Muscle layer of colon (tissue), 2 donors: Measurements from ENCODE around the gene TRIP4.
A peak's percentile ranks its signal among the peaks of the same experiment; 100 is the strongest.
"Not testable (repeated sequence)": the region's sequence is repeated elsewhere in the genome, so short reads cannot be mapped to it uniquely, and the experiment has no call there.

Experiments used
- H3K27ac ChIP-seq: one replicate; pipeline ENCODE4 v1.7.0; 2013; ENCODE audit warnings: low read depth, mild to moderate bottlenecking, low read length, moderate library complexity
- H3K27me3 ChIP-seq, 2 donors: one replicate each; pipeline ENCODE4 v1.7.0; 2013; ENCODE audit warnings: low read length in 2 of 2, mild to moderate bottlenecking in 2 of 2; ENCODE audit not compliant: insufficient read depth in 2 of 2, control insufficient read depth in 1 of 2
- H3K36me3 ChIP-seq: one replicate; pipeline ENCODE4 v1.7.0; 2013; ENCODE audit warnings: mild to moderate bottlenecking, low read length; ENCODE audit not compliant: insufficient read depth
- H3K4me1 ChIP-seq: one replicate; pipeline ENCODE4 v1.7.0; 2013; ENCODE audit warnings: mild to moderate bottlenecking, low read length; ENCODE audit not compliant: insufficient read depth
- H3K4me3 ChIP-seq, 2 donors: one replicate each; pipeline ENCODE4 v1.7.0; 2013; ENCODE audit warnings: low read length in 2 of 2, low read depth in 1 of 2, mild to moderate bottlenecking in 1 of 2, moderate library complexity in 1 of 2
- H3K9ac ChIP-seq: one replicate; pipeline ENCODE4 v1.7.0; 2013; ENCODE audit warnings: low read length
- H3K9me3 ChIP-seq: one replicate; pipeline ENCODE4 v1.7.0; 2013; ENCODE audit warnings: mild to moderate bottlenecking, low read length
- donor health status: abdominal sarcoma.
- donor health status: Adenocarcinoma of cecum.

TRIP4 gene

GRCh38 chr15:64466408-64467141 is 78.9 kb downstream of the TRIP4 start:
- no peak overlapping the region for H3K9ac ChIP-seq
- no peaks in the 10 kb centered on the region for H3K27me3 ChIP-seq
- no peak overlapping the region for H3K27ac ChIP-seq
- no peak overlapping the region for H3K4me3 ChIP-seq
- H3K9me3 ChIP-seq: no peaks in the 10 kb centered on the region
- no peaks in the 10 kb centered on the region for H3K36me3 ChIP-seq
- H3K4me1 ChIP-seq: peaks cover 53% of the 10 kb centered on the region

DNA sequence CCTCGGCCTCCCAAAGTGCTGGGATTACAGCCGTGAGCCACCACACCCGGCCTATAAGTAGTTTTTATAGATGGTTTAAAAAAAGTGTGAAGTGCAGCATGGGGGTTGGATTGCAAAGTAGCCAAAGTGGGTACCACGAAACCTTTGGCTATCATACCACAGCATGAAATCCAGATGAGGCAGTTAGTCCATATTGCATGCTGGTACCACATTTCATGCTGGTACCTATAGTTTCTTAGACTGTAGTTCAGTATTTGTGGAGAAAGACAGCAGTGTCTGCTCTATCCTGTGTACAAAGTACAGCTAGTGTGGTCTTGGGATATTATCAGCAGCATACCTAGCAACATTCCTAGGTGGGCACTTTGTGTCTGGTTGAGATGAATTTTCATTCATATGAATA is 84.5 kb downstream of the TRIP4 start:
- no peak overlapping the region for H3K4me3 ChIP-seq
- H3K27me3 ChIP-seq: no peaks in the 10 kb centered on the region
- H3K4me1 ChIP-seq: peaks cover 13% of the 10 kb centered on the region

DNA sequence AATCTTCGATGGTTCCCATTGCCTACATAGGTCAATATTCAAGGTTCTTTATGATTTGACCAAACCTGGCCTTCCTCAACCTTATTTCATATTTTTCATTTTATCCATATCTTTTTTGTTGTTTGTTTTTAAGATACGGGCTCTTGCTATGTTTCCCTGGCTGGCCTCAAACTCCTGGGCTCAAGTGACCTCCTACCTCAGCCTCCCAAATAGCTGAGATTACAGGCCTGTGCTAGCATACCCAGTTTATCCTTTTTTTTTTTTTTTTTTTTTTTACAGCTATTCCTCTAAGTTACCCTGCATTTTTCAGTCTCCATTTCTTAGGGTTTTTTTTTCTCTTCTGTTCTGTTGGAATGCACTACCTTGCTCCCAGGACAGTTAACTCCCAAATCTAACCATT is 87.2 kb downstream of the TRIP4 start:
- no peaks in the 10 kb centered on the region for H3K36me3 ChIP-seq
- no peaks in the 10 kb centered on the region for H3K27me3 ChIP-seq
- H3K4me3 ChIP-seq: no peak overlapping the region
- H3K9ac ChIP-seq: no peak overlapping the region
- no peaks in the 10 kb centered on the region for H3K9me3 ChIP-seq
- H3K4me1 ChIP-seq: peaks cover 5% of the 10 kb centered on the region
- H3K27ac ChIP-seq: no peak overlapping the region

More for the DNA sequence above, 84.5 kb downstream of the TRIP4 start:
- Histone ChIP-seq H3K9me3 (no peaks in the 10 kb centered on the region), H3K9ac (no peak overlapping the region), H3K36me3 (no peaks in the 10 kb centered on the region), H3K27ac (no peak overlapping the region)

- no peaks in the 10 kb centered on the region for H3K27me3 ChIP-seq
- peaks cover 5% of the 10 kb centered on the region for H3K4me1 ChIP-seq
- H3K27ac ChIP-seq: no peak overlapping the region
- H3K9ac ChIP-seq: no peak overlapping the region
- H3K4me3 ChIP-seq: no peak overlapping the region
- no peaks in the 10 kb centered on the region for H3K9me3 ChIP-seq
- H3K36me3 ChIP-seq: no peaks in the 10 kb centered on the region
Measured at GRCh38 chr15:64476550-64476949, 88.9 kb downstream of the TRIP4 start.

GRCh38 chr15:64478863-64479262 is 91.2 kb downstream of the TRIP4 start:
- H3K9me3 ChIP-seq: no peaks in the 10 kb centered on the region
- no peaks in the 10 kb centered on the region for H3K36me3 ChIP-seq
- H3K4me1 ChIP-seq: peaks cover 9% of the 10 kb centered on the region
- no peak overlapping the region for H3K4me3 ChIP-seq
- no peak overlapping the region for H3K27ac ChIP-seq
- no peaks in the 10 kb centered on the region for H3K27me3 ChIP-seq
- H3K9ac ChIP-seq: no peak overlapping the region

GRCh38 chr15:64480891-64481290 is 93.3 kb downstream of the TRIP4 start:
- no peaks in the 10 kb centered on the region for H3K9me3 ChIP-seq
- no peaks in the 10 kb centered on the region for H3K36me3 ChIP-seq

GRCh38 chr15:64483749-64484148 is 96.1 kb downstream of the TRIP4 start:
- Histone ChIP-seq H3K9me3 (no peaks in the 10 kb centered on the region), H3K27ac (no peak overlapping the region), H3K4me3 (no peak overlapping the region), H3K9ac (no peak overlapping the region), H3K4me1 (peaks cover 5% of the 10 kb centered on the region), H3K27me3 (no peaks in the 10 kb centered on the region), H3K36me3 (no peaks in the 10 kb centered on the region)

More at GRCh38 chr15:64480891-64481290, 93.3 kb downstream of the TRIP4 start:
- Histone ChIP-seq H3K27ac (no peak overlapping the region), H3K27me3 (no peaks in the 10 kb centered on the region), H3K4me1 (peaks cover 9% of the 10 kb centered on the region), H3K9ac (no peak overlapping the region), H3K4me3 (no peak overlapping the region)

DNA sequence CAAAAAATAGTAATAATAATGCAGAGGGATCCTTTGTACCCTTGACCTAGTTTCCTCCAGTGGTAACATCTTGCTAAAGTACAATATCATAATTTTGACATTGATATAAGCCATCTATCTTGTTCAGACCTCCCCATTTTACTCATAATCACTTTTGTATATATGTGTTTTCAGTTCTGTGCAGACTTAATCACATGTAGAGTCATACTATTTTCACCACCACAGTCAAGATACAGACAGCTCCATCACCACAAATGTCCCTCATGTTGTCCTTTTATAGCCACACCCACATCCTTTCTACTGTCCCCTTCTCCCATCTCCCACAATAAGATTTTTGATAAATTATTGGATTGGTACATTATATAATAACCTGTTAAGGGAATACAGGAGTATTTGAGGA is 98.2 kb downstream of the TRIP4 start:
- Histone ChIP-seq H3K27ac (no peak overlapping the region), H3K36me3 (no peaks in the 10 kb centered on the region), H3K4me1 (peaks cover 8% of the 10 kb centered on the region), H3K27me3 (no peaks in the 10 kb centered on the region), H3K9ac (no peak overlapping the region), H3K9me3 (no peaks in the 10 kb centered on the region), H3K4me3 (no peak overlapping the region)

DNA sequence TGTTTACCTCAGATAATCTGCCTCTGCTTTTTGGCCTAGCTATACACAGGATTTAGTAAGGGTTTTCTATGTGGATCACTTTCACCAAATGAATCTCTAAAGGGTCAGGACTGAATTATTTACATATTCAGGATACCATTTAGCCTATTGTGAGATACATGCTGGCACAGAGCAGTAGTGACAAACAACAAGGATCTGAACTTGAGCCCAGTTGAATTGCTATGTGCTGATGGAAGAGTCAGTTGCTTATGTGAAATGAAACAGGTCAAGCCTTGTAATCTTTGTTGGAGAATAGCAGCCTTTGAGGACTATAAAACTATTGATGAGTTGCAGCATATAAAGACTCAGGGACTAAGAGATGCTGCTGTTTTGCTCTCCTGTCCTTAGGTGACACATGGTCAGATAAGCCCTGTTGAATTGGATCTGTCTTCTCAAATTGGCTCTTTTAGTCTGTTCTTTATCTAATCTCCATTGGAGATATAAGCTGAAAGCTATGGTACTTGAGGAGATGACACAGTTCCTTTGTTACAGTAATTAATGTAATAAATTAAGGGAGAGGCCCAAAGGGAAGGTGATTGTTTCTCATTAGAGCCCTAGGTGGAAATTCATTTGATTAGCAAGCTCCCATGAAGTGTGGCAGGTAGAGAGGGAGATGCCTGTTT is 103.1 kb downstream of the TRIP4 start:
- Histone ChIP-seq H3K27ac (peak overlapping the region; percentile 41), H3K9me3 (no peaks in the 10 kb centered on the region), H3K27me3 (no peaks in the 10 kb centered on the region), H3K4me3 (no peak overlapping the region), H3K36me3 (no peaks in the 10 kb centered on the region), H3K4me1 (peaks cover 19% of the 10 kb centered on the region), H3K9ac (no peak overlapping the region)

DNA sequence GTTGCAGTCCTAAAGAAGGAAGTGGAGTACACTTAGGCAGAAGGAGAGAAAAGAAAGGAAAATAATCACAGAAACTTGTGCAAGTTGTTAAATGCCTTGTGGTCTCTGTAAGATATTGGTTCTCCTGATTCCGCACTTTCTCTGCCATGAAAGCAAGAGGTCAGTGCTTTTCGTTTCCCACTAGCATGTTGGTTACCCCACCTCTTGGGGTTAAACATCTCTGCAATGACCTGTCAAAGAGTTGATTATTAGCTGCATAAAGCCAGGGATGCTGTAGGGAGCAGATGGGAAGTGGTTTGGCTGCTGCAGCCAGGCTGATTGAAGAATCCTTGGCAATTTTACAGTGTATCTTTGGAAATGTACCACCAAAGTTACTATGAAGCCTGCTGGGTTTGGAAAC is 106.0 kb downstream of the TRIP4 start:
- H3K9ac ChIP-seq: no peak overlapping the region
- no peaks in the 10 kb centered on the region for H3K27me3 ChIP-seq
- H3K4me1 ChIP-seq: peaks cover 28% of the 10 kb centered on the region
- H3K4me3 ChIP-seq: no peak overlapping the region
- H3K36me3 ChIP-seq: no peaks in the 10 kb centered on the region
- no peak overlapping the region for H3K27ac ChIP-seq
- H3K9me3 ChIP-seq: no peaks in the 10 kb centered on the region

GRCh38 chr15:64495968-64496367 is 108.3 kb downstream of the TRIP4 start:
- H3K27ac ChIP-seq, H3K27me3 ChIP-seq, H3K9ac ChIP-seq, H3K4me3 ChIP-seq, H3K9me3 ChIP-seq: not testable (repeated sequence)
- H3K4me1 ChIP-seq: peaks cover 29% of the 10 kb centered on the region
- H3K36me3 ChIP-seq: peaks cover 17% of the 10 kb centered on the region
